Astrocyte (in vitro differentiated cells and primary cell): ENCODE data around the gene SET. TPM values are rescaled to one million over a fixed set of nuclear protein-coding genes. Genes with fewer than 3 reads are reported as not detected.
"Not testable (repeated sequence)": the region's sequence is repeated elsewhere in the genome, so short reads cannot be mapped to it uniquely, and the experiment has no call there.

Source experiments
- DNase-seq: peaks from one replicate; pipeline ENCODE4 v3.0.0-alpha.2; 2010; ENCODE audit warnings: low read depth
- FAIRE-seq: peaks from 2 replicates; lab custom pipeline; 2011; peaks lifted over from hg19 to GRCh38; lab: Jason Lieb, UNC
- H2AFZ ChIP-seq: 2 replicates; pipeline ENCODE4 v1.6.0; 2012; ENCODE audit warnings: low read depth, low read length, inconsistent platforms
- H3K27ac ChIP-seq: 2 replicates; pipeline ENCODE4 v1.5.1; 2011; ENCODE audit warnings: low read depth, low read length, inconsistent platforms
- H3K27me3 ChIP-seq: 2 replicates; pipeline ENCODE4 v1.6.0; 2011; ENCODE audit warnings: low read length, inconsistent platforms; ENCODE audit not compliant: insufficient read depth
- H3K36me3 ChIP-seq: 2 replicates; pipeline ENCODE4 v1.5.1; 2011; ENCODE audit warnings: low read length, inconsistent platforms; ENCODE audit not compliant: insufficient read depth
- H3K4me1 ChIP-seq: 2 replicates; pipeline ENCODE4 v1.5.1; 2011; ENCODE audit warnings: low read length, inconsistent platforms; ENCODE audit not compliant: insufficient read depth
- H3K4me2 ChIP-seq: 2 replicates; pipeline ENCODE4 v1.6.0; 2012; ENCODE audit warnings: low read length, inconsistent platforms
- H3K4me3 ChIP-seq: 2 replicates; pipeline ENCODE4 v1.5.1; 2011; ENCODE audit warnings: low read depth, mild to moderate bottlenecking, low read length, inconsistent platforms; ENCODE audit not compliant: insufficient read depth
- H3K79me2 ChIP-seq: 2 replicates; pipeline ENCODE4 v1.6.0; 2012; ENCODE audit warnings: mild to moderate bottlenecking, low read length, inconsistent platforms; ENCODE audit not compliant: insufficient read depth
- H3K9ac ChIP-seq: 2 replicates; pipeline ENCODE4 v1.6.0; 2012; ENCODE audit warnings: mild to moderate bottlenecking, low read length, inconsistent platforms
- H3K9me3 ChIP-seq: 2 replicates; pipeline ENCODE4 v1.5.1; 2012; ENCODE audit warnings: low read depth, mild to moderate bottlenecking, low read length, inconsistent platforms; ENCODE audit not compliant: insufficient read depth
- H4K20me1 ChIP-seq: 2 replicates; pipeline ENCODE4 v1.6.0; 2012; ENCODE audit warnings: low read length, inconsistent platforms; ENCODE audit not compliant: insufficient read depth
- H3K27ac Mint-ChIP-seq: one replicate; pipeline ENCODE4 v1.8.0; 2021; ENCODE audit warnings: mild to moderate bottlenecking, mixed read lengths; ENCODE audit not compliant: unreplicated experiment
- H3K27me3 Mint-ChIP-seq: one replicate; pipeline ENCODE4 v1.8.0; 2021; ENCODE audit warnings: low read depth, mixed read lengths; ENCODE audit not compliant: unreplicated experiment
- H3K36me3 Mint-ChIP-seq: one replicate; pipeline ENCODE4 v1.8.0; 2021; ENCODE audit warnings: low read depth, mixed read lengths; ENCODE audit not compliant: unreplicated experiment
- H3K4me1 Mint-ChIP-seq: one replicate; pipeline ENCODE4 v1.8.0; 2021; ENCODE audit warnings: low read depth, mixed read lengths; ENCODE audit not compliant: unreplicated experiment
- H3K4me3 Mint-ChIP-seq: one replicate; pipeline ENCODE4 v1.8.0; 2021; ENCODE audit warnings: mild to moderate bottlenecking, moderate library complexity, mixed read lengths; ENCODE audit not compliant: unreplicated experiment
- H3K9me3 Mint-ChIP-seq: one replicate; pipeline ENCODE4 v1.8.0; 2021; ENCODE audit warnings: mild to moderate bottlenecking, mixed read lengths; ENCODE audit not compliant: unreplicated experiment
- CTCF ChIP-seq: IDR thresholded peaks from 2 replicates; pipeline ENCODE4 v1.5.1; 2011; ENCODE audit warnings: low read depth, mild to moderate bottlenecking, inconsistent platforms, low read length, moderate library complexity; ENCODE audit not compliant: insufficient read depth
- EZH2 ChIP-seq: IDR thresholded peaks from 2 replicates; pipeline ENCODE4 v1.6.1; 2012; ENCODE audit warnings: mild to moderate bottlenecking, low read length, inconsistent platforms; ENCODE audit not compliant: insufficient read depth
- total RNA-seq: library from RNA; stranded (reverse); gene quantifications from 2 replicates; pipeline ENCODE4 v1.2.1, GENCODE V29; 2021

SET gene
- total RNA-seq, 1 donor from 2014 or later = 397 TPM

DNA sequence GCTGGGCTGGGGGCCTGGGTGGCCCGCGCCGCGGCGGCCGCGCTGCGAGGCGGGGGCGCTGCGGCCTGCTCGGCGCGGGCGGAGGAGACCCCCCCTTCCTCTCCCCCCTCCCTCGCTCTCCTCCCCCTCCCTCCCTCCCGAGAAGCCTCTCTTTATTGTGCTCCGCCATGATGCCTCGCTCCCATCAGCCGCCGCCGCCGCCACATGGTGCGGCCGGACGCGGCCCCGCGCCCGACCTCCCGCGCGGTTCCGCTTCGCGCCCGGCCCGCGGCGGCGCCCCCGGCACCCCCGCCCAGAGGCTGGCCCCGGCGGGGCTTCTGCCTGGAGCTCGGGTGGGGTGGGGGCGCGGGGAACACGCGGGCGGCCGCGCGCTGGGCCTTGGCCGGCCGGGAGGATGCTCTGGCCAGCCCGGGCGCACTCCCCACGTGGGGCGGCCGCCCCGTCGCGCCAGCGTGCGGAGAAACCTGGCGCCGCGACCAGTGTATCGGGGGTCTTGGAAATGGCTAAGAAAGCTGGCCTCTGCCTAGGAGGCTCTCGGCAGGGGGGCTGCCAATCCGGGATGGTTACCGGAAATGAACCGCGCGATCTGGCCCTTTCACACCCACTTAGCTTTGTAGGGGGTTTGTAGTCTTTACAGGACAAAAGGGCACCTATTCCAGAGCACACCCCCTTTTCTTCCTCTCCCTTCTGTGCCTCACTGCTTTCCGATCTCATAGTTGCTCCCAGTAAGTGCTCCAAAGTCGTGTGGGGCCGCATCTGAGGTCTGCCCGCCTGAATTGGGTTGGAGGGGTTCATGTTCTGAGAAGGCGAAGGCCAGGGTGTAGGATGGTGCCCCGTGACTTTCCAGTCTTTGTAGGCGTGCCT is 1.0 kb downstream of the SET start:
- Mint-ChIP-seq H3K36me3 (peaks cover 13% of the 10 kb centered on the region), H3K9me3 (no peaks in the 10 kb centered on the region), H3K27ac (peak overlapping the region; percentile 98), H3K27me3 (no peaks in the 10 kb centered on the region), H3K4me3 (peak overlapping the region; percentile 99), H3K4me1 (peaks cover 31% of the 10 kb centered on the region)
- Histone ChIP-seq H3K9me3 (no peaks in the 10 kb centered on the region), H3K27me3 (no peaks in the 10 kb centered on the region), H3K36me3 (peaks cover 32% of the 10 kb centered on the region), H2AFZ (no peak overlapping the region), H3K27ac (peak overlapping the region; percentile 54), H3K4me3 (peak overlapping the region; percentile 96), H4K20me1 (peaks cover 46% of the 10 kb centered on the region), H3K4me2 (peak overlapping the region; percentile 97), H3K4me1 (peaks cover 14% of the 10 kb centered on the region), H3K9ac (peak overlapping the region; percentile 93), H3K79me2 (peaks cover 35% of the 10 kb centered on the region)
- TF ChIP-seq CTCF (no peak), EZH2 (no peak)
- DNase-seq = no peak
- no peak for FAIRE-seq

- FAIRE-seq = no peak
- H3K36me3 ChIP-seq = peaks cover 35% of the 10 kb centered on the region
Measured at GRCh38 chr9:128690684-128691034, 1.6 kb downstream of the SET start.

GRCh38 chr9:128693738-128694137 is 4.7 kb downstream of the SET start:
- H2AFZ ChIP-seq, H3K27me3 Mint-ChIP-seq, H3K9me3 ChIP-seq, H3K9ac ChIP-seq, H3K4me2 ChIP-seq, H3K27me3 ChIP-seq, FAIRE-seq, H3K27ac Mint-ChIP-seq, H3K27ac ChIP-seq, H3K9me3 Mint-ChIP-seq, H3K4me1 ChIP-seq, DNase-seq, H3K4me3 ChIP-seq, H3K4me3 Mint-ChIP-seq: not testable (repeated sequence)
- Mint-ChIP-seq H3K4me1 (peaks cover 10% of the 10 kb centered on the region), H3K36me3 (peaks cover 13% of the 10 kb centered on the region)
- peaks cover 35% of the 10 kb centered on the region for H3K79me2 ChIP-seq
- peaks cover 60% of the 10 kb centered on the region for H4K20me1 ChIP-seq
- peaks cover 40% of the 10 kb centered on the region for H3K36me3 ChIP-seq

More at GRCh38 chr9:128690684-128691034, 1.6 kb downstream of the SET start:
- peak overlapping the region; percentile 96 for H3K4me3 ChIP-seq
- H3K27ac Mint-ChIP-seq = peak overlapping the region; percentile 98
- peaks cover 13% of the 10 kb centered on the region for H3K36me3 Mint-ChIP-seq
- peaks cover 11% of the 10 kb centered on the region for H3K4me1 ChIP-seq
- H3K4me1 Mint-ChIP-seq = peaks cover 26% of the 10 kb centered on the region
- no peak overlapping the region for H2AFZ ChIP-seq
- peak overlapping the region; percentile 97 for H3K4me2 ChIP-seq
- no peaks in the 10 kb centered on the region for H3K27me3 ChIP-seq
- peaks cover 35% of the 10 kb centered on the region for H3K79me2 ChIP-seq
- no peaks in the 10 kb centered on the region for H3K9me3 Mint-ChIP-seq
- DNase-seq = no peak
- no peaks in the 10 kb centered on the region for H3K27me3 Mint-ChIP-seq
- peak overlapping the region; percentile 99 for H3K4me3 Mint-ChIP-seq
- TF ChIP-seq EZH2 (no peak), CTCF (no peak)
- peak overlapping the region; percentile 54 for H3K27ac ChIP-seq
- peaks cover 49% of the 10 kb centered on the region for H4K20me1 ChIP-seq
- H3K9ac ChIP-seq = peak overlapping the region; percentile 93
- no peaks in the 10 kb centered on the region for H3K9me3 ChIP-seq
